HG03457 (cell line): ENCODE data around the gene CPNE7.

Source experiments
- ATAC-seq: cut with Tn5 transposase; IDR thresholded peaks from one replicate; pipeline ENCODE4 v1.9.1; 2021; ENCODE audit warnings: moderate number of reproducible peaks; ENCODE audit not compliant: unreplicated experiment

CPNE7 gene

GRCh38 chr16:89548344-89549006 is 27.1 kb upstream of the CPNE7 start:
- no peak for ATAC-seq

DNA sequence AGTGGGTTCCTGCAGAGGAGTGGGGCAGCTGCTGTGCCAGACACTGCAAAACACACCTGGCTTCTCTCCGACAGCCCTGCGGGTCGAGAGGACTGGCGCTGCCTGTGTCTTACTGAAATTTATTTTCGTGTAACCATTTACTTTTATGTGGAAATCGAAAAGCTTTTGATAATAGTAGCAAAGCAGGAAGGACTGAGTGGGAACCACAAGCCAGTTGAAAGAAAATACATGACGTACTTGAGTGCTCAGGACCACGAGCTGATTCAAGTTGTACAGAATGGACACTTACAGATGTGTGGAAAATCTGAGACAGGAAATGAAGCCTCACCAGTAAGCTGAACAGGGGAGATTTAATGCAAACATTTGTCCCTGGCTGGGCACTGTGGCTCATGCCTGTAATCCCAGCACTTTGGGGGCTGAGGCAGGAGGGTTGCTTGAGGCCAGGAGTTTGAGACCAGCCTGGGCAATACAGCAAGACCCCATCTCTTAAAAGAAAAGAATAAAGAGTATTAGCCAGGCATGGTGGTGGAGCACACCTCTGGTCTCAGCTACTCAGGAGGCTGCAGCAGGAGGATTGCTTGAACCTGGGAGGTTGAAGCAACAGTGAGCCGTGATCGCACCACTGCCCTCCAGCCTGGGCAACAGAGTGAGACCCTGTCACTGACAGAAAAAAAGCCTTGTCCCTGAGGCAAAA is 26.4 kb upstream of the CPNE7 start:
- no peak for ATAC-seq

- no peak for ATAC-seq
Observed at GRCh38 chr16:89550421-89551007, 25.0 kb upstream of the CPNE7 start.

DNA sequence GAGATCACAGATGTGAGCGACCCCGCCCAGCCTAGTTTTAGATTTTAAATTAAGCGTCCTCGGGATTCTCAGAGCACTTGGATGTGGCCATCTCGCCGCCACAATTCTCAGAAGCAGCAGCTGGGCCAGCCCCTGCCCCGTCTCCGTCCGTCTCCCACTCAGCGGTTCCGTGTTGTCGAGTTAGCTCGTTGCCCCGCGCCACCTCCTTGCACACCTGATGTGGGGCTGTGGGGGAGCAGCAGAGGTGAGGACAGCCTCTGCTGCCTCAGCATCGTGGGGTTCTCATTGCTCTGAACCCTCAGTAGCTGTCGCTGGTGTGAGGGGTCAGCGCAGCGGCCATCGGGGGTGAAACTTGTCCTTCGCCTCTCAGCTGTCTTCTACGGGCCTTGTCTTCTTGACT is 23.2 kb upstream of the CPNE7 start:
- no peak for ATAC-seq

GRCh38 chr16:89552913-89553312 is 22.6 kb upstream of the CPNE7 start:
- no peak for ATAC-seq

DNA sequence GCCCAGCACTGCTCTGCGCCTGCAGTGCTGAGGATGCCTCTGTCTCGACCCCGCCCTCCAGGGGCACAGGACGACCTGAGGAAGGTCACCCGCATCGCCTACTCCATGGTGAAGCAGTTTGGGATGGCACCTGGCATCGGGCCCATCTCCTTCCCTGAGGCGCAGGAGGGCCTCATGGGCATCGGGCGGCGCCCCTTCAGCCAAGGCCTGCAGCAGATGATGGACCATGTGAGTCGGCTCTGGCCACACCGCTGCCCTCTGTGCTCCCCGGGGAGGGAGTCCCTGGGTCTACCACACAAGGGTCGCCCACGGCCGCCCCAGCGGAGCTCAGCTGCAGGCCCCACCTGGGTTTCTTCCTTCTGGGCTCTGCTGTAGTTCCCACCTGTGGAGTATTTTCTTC is 21.8 kb upstream of the CPNE7 start:
- no peak for ATAC-seq

GRCh38 chr16:89554343-89554742 is 21.2 kb upstream of the CPNE7 start:
- no peak for ATAC-seq

DNA sequence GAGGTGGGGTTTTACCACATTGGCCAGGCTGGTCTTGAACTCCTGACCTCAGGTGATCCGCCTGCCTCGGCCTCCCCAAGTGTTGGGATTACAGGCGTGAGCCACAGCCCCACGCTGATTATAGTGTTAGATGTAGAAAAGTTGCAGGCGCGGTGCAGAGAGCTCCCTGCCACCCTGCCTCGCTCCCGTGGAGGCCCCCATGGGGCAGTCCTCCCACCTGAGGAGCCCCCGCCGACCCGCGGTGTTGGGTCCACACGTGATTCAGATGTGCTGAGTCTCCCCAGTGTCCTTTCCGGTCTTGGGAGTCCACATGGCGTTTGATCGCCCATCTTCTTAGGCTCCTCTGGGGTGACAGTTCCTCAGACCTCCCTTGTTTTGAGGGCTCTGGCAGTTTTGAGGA is 20.3 kb upstream of the CPNE7 start:
- ATAC-seq = no peak

DNA sequence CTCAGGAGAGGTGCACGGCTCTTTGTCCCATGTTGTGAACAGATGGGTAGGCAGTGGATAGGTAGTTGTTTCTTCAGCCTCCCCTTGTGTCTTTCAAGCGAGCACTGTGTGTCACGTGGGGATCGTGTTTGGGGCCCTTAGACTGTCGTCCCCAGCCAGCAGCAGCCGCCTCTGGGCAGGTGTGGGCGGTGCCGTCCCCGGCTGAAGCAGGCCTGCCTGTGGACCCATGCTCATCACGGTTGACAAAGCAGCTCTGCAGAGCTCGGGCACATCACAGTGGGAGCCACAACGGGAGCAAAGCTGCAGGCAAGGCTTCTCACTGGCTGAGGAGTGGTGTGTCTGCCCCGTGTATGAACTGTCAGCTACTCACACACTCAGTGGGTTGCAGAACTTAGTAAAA is 19.8 kb upstream of the CPNE7 start:
- ATAC-seq = no peak

- no peak for ATAC-seq
Observed at GRCh38 chr16:89556750-89557689, 18.5 kb upstream of the CPNE7 start.

DNA sequence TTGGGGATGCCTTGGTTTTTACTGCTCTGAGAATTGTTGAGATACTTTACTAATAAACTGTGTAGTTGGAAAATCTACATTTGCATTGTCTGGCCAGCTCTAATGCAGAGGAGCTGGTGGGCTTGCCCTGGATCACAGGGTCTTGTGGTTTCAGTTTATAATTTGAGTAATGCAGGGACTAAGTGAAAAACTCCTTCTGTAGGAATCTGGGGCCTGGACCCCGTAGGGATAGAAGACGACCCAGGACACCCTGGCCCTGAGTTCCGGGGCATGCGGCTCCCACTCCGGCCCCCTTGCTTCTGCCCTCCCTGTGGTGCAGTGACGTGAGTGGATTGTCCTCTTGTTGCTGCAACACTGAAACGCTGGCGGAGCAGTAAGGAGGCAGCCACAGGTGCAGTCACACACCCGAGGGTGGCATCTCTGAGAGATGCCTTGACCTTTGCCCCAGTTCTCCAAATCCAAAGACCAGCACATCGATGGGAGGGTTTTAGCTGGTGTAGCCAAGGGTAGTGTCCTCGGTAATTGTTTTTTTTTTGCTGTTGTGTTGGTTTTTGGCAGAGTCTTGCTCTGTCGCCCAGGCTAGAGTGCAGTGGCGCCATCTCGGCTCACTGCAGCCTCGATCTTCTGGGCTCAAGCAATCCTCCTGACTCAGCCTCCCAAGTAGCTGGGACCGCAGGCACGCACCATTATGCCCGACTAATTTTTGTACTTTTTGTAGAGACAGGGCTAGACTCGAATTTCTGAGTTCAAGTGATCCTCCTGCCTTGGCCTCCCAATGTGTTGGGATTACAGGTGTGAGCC is 17.7 kb upstream of the CPNE7 start:
- ATAC-seq = no peak

- ATAC-seq = no peak
Observed at GRCh38 chr16:89560378-89561141, 15.0 kb upstream of the CPNE7 start, which contains the start of gene RPL13. Gene RPL13 (plus strand): TSS chr16:89560682. CDS start chr16:89560960, 278 bp downstream.

GRCh38 chr16:89561142-89561883 is 14.2 kb upstream of the CPNE7 start:
- no peak for ATAC-seq

GRCh38 chr16:89561884-89562599 is 13.5 kb upstream of the CPNE7 start:
- ATAC-seq = no peak

DNA sequence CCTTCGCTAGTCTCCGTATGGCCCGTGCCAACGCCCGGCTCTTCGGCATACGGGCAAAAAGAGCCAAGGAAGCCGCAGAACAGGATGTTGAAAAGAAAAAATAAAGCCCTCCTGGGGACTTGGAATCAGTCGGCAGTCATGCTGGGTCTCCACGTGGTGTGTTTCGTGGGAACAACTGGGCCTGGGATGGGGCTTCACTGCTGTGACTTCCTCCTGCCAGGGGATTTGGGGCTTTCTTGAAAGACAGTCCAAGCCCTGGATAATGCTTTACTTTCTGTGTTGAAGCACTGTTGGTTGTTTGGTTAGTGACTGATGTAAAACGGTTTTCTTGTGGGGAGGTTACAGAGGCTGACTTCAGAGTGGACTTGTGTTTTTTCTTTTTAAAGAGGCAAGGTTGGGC is 12.6 kb upstream of the CPNE7 start:
- ATAC-seq = no peak

DNA sequence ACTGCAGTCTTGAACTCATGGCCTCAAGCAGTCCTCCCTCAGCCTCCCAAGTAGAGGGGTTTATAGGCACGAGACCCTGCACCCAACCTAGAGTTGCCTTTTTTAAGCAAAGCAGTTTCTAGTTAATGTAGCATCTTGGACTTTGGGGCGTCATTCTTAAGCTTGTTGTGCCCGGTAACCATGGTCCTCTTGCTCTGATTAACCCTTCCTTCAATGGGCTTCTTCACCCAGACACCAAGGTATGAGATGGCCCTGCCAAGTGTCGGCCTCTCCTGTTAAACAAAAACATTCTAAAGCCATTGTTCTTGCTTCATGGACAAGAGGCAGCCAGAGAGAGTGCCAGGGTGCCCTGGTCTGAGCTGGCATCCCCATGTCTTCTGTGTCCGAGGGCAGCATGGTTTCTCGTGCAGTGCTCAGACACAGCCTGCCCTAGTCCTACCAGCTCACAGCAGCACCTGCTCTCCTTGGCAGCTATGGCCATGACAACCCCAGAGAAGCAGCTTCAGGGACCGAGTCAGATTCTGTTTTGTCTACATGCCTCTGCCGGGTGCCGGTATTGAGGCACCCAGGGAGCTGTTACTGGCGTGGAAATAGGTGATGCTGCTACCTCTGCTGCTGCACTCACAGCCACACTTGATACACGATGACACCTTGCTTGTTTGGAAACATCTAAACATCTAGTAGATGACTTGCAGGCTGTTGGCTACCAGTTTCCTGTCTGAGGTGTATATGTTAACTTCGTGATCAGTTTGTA is 11.7 kb upstream of the CPNE7 start:
- ATAC-seq = no peak

DNA sequence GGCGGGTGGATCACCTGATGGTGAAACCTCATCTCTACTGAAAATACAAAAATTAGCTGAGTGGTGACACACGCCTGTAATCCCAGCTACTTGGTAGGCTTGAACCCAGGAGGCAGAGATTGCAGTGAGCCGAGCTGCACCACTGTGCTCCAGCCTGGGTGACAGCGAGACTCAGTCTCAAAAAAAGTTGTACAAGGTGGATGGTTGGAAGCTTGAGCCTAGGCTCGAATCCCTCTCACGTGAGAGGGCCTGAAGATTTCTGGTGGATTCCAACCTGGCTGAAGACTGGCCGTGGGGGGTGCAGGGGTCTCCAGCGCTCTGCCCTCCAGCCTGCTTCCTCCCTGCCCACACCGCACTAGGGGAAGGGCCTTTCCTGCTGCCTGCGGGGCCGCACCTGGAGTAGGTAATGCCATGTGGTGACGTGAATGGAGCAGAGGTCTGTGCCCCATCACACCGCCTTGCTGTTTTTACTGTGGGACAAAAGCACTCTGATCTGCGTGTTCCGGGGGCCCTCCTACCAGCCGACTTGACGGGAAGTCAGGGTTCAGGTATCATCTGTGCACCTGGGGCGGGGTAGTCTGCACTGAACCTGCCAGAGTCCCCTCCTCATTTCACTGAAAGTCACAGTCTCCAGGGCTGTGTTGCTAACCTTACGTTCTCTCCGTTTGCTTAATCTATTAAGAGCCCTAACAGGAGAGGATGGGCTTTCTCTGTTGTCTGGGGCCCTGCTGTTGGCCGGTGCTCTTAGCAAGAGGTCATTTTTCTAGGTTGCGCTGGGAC is 10.9 kb upstream of the CPNE7 start:
- no peak for ATAC-seq
